RWPE2 (cell line): ENCODE results near the gene ACY1.
"Not testable (repeated sequence)": the region's sequence is repeated elsewhere in the genome, so short reads cannot be mapped to it uniquely, and the experiment has no call there.

Experiments used
- ATAC-seq: fragments of 200-7000 bp; cut with Tn5 transposase; 3 replicates; pipeline ENCODE4 v1.9.1; 2021; ENCODE audit warnings: low read depth
- DNase-seq: peaks from one replicate; pipeline ENCODE4 v3.0.0-alpha.2; 2020; ENCODE audit warnings: low spot score
- H3K27ac ChIP-seq: fragments of 450-650 bp; 2 replicates; pipeline ENCODE4 v1.5.1; 2017; ENCODE audit warnings: mild to moderate bottlenecking; ENCODE audit not compliant: poor library complexity, severe bottlenecking
- H3K27me3 ChIP-seq: fragments of 250-450 bp; sonication (Bioruptor Pico); 2 replicates; pipeline ENCODE4 v1.5.1; 2021; ENCODE audit warnings: mild to moderate bottlenecking, moderate library complexity; ENCODE audit not compliant: insufficient read depth, poor library complexity, severe bottlenecking
- H3K36me3 ChIP-seq: fragments of 250-450 bp; sonication (Bioruptor Pico); 2 replicates; pipeline ENCODE4 v1.5.1; 2020; ENCODE audit warnings: low read depth, mild to moderate bottlenecking, moderate library complexity
- H3K4me1 ChIP-seq: fragments of 250-450 bp; sonication (Bioruptor Pico); 2 replicates; pipeline ENCODE4 v1.5.1; 2021; ENCODE audit warnings: mild to moderate bottlenecking, moderate library complexity; ENCODE audit not compliant: insufficient read depth, poor library complexity, severe bottlenecking
- H3K4me3 ChIP-seq: fragments of 250-450 bp; sonication (Bioruptor Pico); 2 replicates; pipeline ENCODE4 v1.5.1; 2021; ENCODE audit warnings: mild to moderate bottlenecking, moderate library complexity; ENCODE audit not compliant: severe bottlenecking
- H3K9me3 ChIP-seq: fragments of 250-450 bp; sonication (Bioruptor Pico); 2 replicates; pipeline ENCODE4 v1.5.1; 2021; ENCODE audit warnings: mild to moderate bottlenecking, moderate library complexity; ENCODE audit not compliant: severe bottlenecking
- CTCF ChIP-seq: fragments of 450-650 bp; IDR thresholded peaks from one replicate; pipeline ENCODE4 v1.5.1; 2017; ENCODE audit warnings: mild to moderate bottlenecking, moderate library complexity; ENCODE audit not compliant: poor library complexity, severe bottlenecking

ACY1 gene

DNA sequence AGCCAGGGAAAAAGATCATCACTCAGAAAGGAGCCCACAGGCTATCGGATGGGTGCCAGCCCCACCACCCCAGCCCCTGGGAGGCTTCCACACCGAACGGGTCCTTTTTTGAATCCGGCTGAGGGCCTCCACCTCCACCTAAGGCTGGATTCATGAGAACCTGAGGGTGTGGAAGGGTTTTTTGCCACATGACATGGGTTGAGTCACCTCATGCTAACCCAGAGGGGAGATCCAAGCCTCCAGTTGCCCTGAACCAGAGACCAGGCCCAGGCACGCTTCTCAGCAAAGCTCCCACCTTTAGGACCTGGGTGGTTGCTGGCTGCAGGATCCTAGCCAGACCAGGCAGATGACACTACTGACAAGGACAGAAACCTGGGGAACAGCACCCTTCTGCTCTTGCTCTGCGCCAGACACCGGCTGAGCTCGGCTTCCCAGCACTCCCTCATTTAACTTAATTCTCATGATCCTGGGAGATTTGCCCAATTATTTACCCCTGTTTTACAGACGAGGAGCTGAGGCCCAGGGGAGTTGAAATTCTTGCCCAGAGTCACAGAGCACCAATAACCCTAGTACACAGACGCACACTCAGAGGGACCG lies 47.5 kb downstream of the ACY1 start:
- no peak for TF ChIP-seq CTCF
- Histone ChIP-seq H3K27me3 (no peaks in the 10 kb centered on the region), H3K4me1 (no peaks in the 10 kb centered on the region), H3K9me3 (no peaks in the 10 kb centered on the region), H3K36me3 (no peaks in the 10 kb centered on the region), H3K27ac (no peak overlapping the region), H3K4me3 (no peak overlapping the region)
- DNase-seq (no peak), ATAC-seq (peak; percentile 55; the same call in 2 of the 3 replicates)

- Histone ChIP-seq H3K36me3 (no peaks in the 10 kb centered on the region), H3K9me3 (no peaks in the 10 kb centered on the region), H3K27me3 (no peaks in the 10 kb centered on the region), H3K4me1 (no peaks in the 10 kb centered on the region), H3K4me3 (no peak overlapping the region), H3K27ac (no peak overlapping the region)
- DNase-seq = no peak
- TF ChIP-seq CTCF = no peak
- no peak for ATAC-seq
These were observed 48.6 kb downstream of the ACY1 start for GRCh38 chr3:52031896-52032295.

DNA sequence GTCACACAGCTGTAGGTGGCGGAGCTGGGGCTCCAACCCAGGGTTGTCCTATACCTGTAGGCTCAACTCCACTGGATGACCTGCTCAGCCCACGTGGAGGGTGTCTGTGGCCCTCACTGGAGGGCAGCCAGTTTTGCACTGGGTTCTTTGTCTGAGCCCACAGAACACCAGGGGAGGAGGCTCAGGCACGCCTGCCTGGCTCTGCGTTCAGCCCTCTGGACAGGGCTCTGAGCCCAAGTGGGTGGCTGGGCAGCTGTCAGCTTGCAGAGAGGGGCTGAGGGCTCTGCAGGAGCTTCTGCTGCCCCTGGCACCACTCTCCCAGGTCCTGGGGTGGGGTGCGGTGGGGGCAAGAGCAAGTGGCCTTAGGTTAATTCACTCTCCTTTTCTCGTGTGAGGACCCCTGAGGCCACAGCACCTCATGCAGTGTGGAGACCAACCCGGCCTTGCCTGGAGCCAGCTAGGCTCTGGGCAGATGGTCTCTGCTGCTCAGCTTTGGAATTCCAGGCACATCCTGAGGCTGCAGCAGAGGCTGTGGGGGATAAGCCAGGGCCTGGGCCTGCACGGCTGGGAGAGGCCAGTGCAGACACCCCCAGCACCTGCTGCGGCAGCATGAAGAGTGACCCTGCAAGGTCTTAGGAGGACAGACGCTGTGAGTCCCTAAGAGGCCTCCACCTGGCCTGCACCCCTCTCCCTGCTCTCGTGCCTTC lies 49.5 kb downstream of the ACY1 start:
- no peaks in the 10 kb centered on the region for H3K27me3 ChIP-seq
- no peak overlapping the region for H3K27ac ChIP-seq
- ATAC-seq (no peak), DNase-seq (no peak)
- H3K9me3 ChIP-seq = no peaks in the 10 kb centered on the region
- H3K4me3 ChIP-seq = no peak overlapping the region
- no peak for TF ChIP-seq CTCF
- no peaks in the 10 kb centered on the region for H3K36me3 ChIP-seq
- peaks cover 7% of the 10 kb centered on the region for H3K4me1 ChIP-seq

- not testable (repeated sequence) for H3K27ac ChIP-seq, DNase-seq, H3K27me3 ChIP-seq, H3K9me3 ChIP-seq, H3K4me3 ChIP-seq, ATAC-seq, H3K36me3 ChIP-seq
- H3K4me1 ChIP-seq = peaks cover 16% of the 10 kb centered on the region
These were observed 50.4 kb downstream of the ACY1 start for GRCh38 chr3:52033748-52034147.

DNA sequence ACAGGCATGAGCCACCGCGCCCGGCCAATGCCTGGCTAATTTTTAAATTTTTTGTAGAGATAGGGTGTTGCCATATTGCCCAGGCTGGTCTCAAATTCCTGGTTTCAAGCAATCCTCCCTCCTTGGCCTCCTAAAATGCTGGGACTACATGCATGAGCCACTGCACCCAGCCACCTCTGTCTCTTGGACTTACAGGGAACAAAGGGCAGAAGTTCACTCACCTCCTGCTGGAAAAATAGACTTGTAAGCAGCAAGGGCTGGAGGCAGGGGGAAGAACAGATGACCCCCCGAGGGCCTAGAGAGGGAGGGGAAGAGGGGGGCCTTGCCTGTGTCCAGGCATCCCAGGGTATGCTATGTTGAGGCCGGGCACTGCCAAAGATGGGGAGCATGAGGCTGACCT lies 50.9 kb downstream of the ACY1 start:
- Histone ChIP-seq H3K4me1 (peaks cover 19% of the 10 kb centered on the region), H3K36me3 (no peaks in the 10 kb centered on the region), H3K27ac (no peak overlapping the region), H3K9me3 (no peaks in the 10 kb centered on the region), H3K4me3 (no peak overlapping the region), H3K27me3 (no peaks in the 10 kb centered on the region)
- TF ChIP-seq CTCF = no peak
- ATAC-seq (no peak), DNase-seq (no peak)
